Gastrocnemius medialis (tissue), 4 donors: ENCODE measurements around the gene NUDT7. TPM values are rescaled to one million over a fixed set of nuclear protein-coding genes. Genes with fewer than 3 reads are reported as not detected.

Experiments used
- ATAC-seq, 2 donors: fragments of 150-250 bp; one replicate each; pipeline ENCODE4 v1.9.1; 2016
- DNase-seq, 2 donors: peaks; one replicate each; pipeline ENCODE4 v3.0.0-alpha.2; 2019
- H3K27ac ChIP-seq, 4 donors: fragments of 200-600 bp; sonication (generic); 1 replicate in 1 of 4; 2 replicates in 3 of 4; pipeline ENCODE4 v1.5.1; 2016 to 2018; ENCODE audit warnings: mild to moderate bottlenecking in 2 of 4, moderate library complexity in 1 of 4
- H3K27me3 ChIP-seq, 3 donors: fragments of 200-600 bp; sonication (generic) in 2 of 3; 1 replicate in 1 of 3; 2 replicates in 2 of 3; pipeline versions ENCODE4 v1.5.1 to v1.6.0; 2016 to 2019; ENCODE audit warnings: mild to moderate bottlenecking in 1 of 3, moderate library complexity in 1 of 3
- H3K36me3 ChIP-seq, 2 donors: fragments of 200-600 bp; sonication (generic) in 1 of 2; one replicate each; pipeline ENCODE4 v1.5.1; 2017 to 2018
- H3K4me1 ChIP-seq, 2 donors: fragments of 200-600 bp; sonication (generic) in 1 of 2; one replicate each; pipeline ENCODE4 v1.5.1; 2016 to 2017; ENCODE audit warnings: mild to moderate bottlenecking in 2 of 2
- H3K4me3 ChIP-seq, 4 donors: fragments of 200-600 bp; sonication (generic) in 3 of 4; 1 replicate in 1 of 4; 2 replicates in 3 of 4; pipeline ENCODE4 v1.5.1; 2016 to 2019; ENCODE audit warnings: mild to moderate bottlenecking in 2 of 4
- H3K9me3 ChIP-seq, 3 donors: fragments of 200-600 bp; sonication (generic) in 2 of 3; 1 replicate in 1 of 3; 2 replicates in 2 of 3; pipeline ENCODE4 v1.5.1; 2016 to 2019
- POLR2A ChIP-seq, 2 donors: fragments of 450-650 bp; IDR thresholded peaks; one replicate each; pipeline ENCODE4 v1.6.1; 2017; ENCODE audit warnings: antibody characterized with exemption in 2 of 2, mild to moderate bottlenecking in 2 of 2, moderate library complexity in 2 of 2
- in situ Hi-C, 4 donors: fragments of 200-750 bp; cut with MboI; loops; one replicate each; pipeline versions ENCODE4 v1.15.0 to v1.8.0; 2017; ENCODE audit warnings: low sequenced_read_pairs in 4 of 4
- intact Hi-C: fragments of 100-400 bp; cut with DNase I; formaldehyde crosslinking; loops from one replicate; pipeline ENCODE4 v1.15.1; 2023; ENCODE audit warnings: low total_unique reads
- total RNA-seq, 4 donors: library from RNA; depleted of rRNA; stranded (reverse); fragments of >200 nt; gene quantifications; one replicate each; pipeline versions ENCODE4 v1.1.0 to v1.2.3, GENCODE V29; 2016
- TF ChIP-seq, protein P1 (sequence below), 5 experiments: fragments of 450-650 bp in 3 of 5; fragments of 200-600 bp in 2 of 5; sonication (generic) in 2 of 5; IDR thresholded peaks in 4 of 5; conservative IDR thresholded peaks in 1 of 5; 1 replicate in 4 of 5; 2 replicates in 1 of 5; pipeline ENCODE4 v1.5.1; 2016 to 2019; ENCODE audit warnings: antibody characterized with exemption in 5 of 5, mild to moderate bottlenecking in 3 of 5, moderate library complexity in 3 of 5

The NUDT7 gene
- total RNA-seq, 4 donors from 2014 or later = 2.3 to 11.0 (median 3.4) TPM

DNA sequence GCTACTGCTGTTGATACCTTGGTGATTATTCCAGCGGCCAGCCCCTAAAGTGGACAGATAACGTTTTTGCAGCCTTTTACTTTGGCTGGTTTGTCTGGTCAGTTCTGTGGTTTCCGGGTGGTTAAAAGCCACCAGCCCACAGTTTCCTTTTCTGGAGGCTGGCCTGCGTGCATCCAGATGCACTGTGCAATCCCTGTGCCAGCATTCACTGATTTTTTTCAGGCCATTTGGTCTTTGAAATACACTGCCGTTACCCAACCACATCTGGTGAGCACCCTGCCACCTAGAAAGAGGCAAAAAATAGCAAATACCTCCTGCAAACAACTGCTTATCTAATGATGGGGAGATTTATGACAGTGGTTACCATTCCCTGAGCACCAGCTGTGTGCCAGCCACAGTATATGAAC is 797 bp downstream of the NUDT7 start:
- peak in 1 of 2 donors; percentile 11 for DNase-seq
- intact Hi-C loops (loop anchor here (5.0 kb wide), 2 partner anchors 374 to 531 kb away; partner anchors contain the start of genes MON1B and WWOX), in situ Hi-C loops (no loop called here)
- H3K4me3 ChIP-seq = peak overlapping the region; percentile 71 to 99 (median 84)
- H3K27ac ChIP-seq = peak overlapping the region; percentile 85 to 87 (median 86)
- peak; percentile 5 to 22 for ATAC-seq
- no peaks in the 10 kb centered on the region for H3K27me3 ChIP-seq
- H3K9me3 ChIP-seq = no peaks in the 10 kb centered on the region
- no peak for TF ChIP-seq POLR2A (IDR thresholded peaks at IDR 0.05)
- TF ChIP-seq, protein P1, sequence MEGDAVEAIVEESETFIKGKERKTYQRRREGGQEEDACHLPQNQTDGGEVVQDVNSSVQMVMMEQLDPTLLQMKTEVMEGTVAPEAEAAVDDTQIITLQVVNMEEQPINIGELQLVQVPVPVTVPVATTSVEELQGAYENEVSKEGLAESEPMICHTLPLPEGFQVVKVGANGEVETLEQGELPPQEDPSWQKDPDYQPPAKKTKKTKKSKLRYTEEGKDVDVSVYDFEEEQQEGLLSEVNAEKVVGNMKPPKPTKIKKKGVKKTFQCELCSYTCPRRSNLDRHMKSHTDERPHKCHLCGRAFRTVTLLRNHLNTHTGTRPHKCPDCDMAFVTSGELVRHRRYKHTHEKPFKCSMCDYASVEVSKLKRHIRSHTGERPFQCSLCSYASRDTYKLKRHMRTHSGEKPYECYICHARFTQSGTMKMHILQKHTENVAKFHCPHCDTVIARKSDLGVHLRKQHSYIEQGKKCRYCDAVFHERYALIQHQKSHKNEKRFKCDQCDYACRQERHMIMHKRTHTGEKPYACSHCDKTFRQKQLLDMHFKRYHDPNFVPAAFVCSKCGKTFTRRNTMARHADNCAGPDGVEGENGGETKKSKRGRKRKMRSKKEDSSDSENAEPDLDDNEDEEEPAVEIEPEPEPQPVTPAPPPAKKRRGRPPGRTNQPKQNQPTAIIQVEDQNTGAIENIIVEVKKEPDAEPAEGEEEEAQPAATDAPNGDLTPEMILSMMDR (IDR thresholded peaks at IDR 0.05 in 4 of 5, conservative IDR thresholded peaks at IDR 0.05 in 1 of 5) = no peak
- H3K4me1 ChIP-seq = peaks cover 5 to 6% of the 10 kb centered on the region in 2 donors
- H3K36me3 ChIP-seq = no peaks in the 10 kb centered on the region

DNA sequence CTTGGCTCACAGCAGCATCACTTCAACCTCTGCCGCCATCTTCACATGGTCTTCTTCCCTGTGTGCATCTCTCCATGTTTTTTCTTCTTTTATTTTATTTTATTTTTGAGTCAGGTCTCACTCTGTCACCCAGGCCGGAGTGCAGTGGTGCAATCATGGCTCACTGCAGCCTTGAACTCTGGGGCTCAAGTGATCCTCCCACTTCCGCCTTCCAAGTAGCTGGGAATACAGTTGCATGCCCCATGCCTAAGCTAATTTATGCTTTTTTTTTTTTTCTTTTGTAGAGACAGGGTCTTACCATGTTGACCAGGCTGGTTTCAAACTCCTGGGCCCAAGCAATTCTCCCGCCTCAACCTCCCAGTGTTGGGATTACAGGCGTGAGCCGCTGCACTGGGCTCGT is 1.9 kb downstream of the NUDT7 start:
- TF ChIP-seq POLR2A (IDR thresholded peaks at IDR 0.05) = no peak
- TF ChIP-seq, protein P1 (IDR thresholded peaks at IDR 0.05 in 4 of 5, conservative IDR thresholded peaks at IDR 0.05 in 1 of 5) = no peak
- intact Hi-C loops (loop anchor here (5.0 kb wide), 2 partner anchors 373 to 532 kb away; partner anchors contain the start of genes MON1B and WWOX), in situ Hi-C loops (no loop called here)
- DNase-seq (no peak), ATAC-seq (no peak)
- Histone ChIP-seq H3K36me3 (no peaks in the 10 kb centered on the region), H3K9me3 (no peaks in the 10 kb centered on the region), H3K27me3 (no peaks in the 10 kb centered on the region), H3K4me3 (no peak overlapping the region), H3K4me1 (peaks cover 5 to 6% of the 10 kb centered on the region in 2 donors), H3K27ac (no peak overlapping the region)

DNA sequence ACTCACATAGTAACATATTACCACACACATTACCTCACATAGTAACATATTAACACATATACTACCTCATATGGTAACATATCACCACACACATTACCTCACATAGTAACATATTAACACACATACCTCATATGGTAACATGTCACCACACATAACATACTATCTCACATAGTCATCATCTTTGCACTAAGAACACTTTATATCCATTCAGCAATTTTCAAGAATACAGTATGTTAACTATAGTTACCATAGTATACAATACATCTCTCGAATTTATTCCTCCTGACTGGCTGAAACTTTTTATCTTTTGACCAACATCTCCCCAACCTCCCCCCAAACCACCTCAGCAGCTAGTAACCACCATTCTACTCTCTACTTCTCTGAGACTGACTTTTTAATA is 7.6 kb downstream of the NUDT7 start:
- Histone ChIP-seq H3K4me3 (no peak overlapping the region), H3K36me3 (no peaks in the 10 kb centered on the region), H3K27ac (no peak overlapping the region), H3K9me3 (no peaks in the 10 kb centered on the region), H3K4me1 (no peaks in the 10 kb centered on the region), H3K27me3 (no peaks in the 10 kb centered on the region)
- intact Hi-C loops = no loop called here
- DNase-seq = no peak
- ATAC-seq = no peak
- in situ Hi-C loops = no loop called here
- TF ChIP-seq, protein P1 (IDR thresholded peaks at IDR 0.05 in 4 of 5, conservative IDR thresholded peaks at IDR 0.05 in 1 of 5) = no peak
- no peak for TF ChIP-seq POLR2A (IDR thresholded peaks at IDR 0.05)

DNA sequence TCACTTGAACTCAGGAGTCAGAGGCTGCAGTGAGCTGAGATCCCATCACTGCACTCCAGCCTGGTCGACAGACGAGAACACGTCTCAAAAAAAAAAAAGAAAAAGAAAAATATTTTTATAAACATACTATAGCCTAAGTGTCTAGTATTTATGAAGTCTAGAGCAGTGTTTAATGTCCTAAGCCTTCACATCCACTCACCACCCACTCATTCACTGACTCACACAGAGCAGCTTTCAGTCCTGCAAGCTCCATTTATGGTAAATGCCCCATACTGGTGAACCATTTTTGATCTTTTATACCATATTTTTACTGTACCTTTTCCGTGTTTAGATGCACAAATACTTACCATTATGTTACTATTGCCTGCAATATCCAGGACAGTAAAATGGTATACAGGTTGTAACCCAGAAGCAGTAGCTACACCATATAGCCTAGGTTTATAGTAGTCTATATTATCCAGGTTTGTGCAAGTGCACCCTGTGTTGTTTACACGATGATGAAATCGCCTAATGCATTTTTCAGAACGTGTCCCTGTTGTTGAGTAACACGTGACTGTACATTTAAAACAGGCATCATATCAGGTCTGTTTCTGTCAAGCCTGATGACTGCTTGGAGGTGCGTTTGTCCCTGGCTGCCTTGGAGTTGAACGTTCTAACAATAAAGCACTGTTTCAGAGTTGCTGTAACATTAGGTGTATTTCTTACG is 10.1 kb downstream of the NUDT7 start:
- no peak for ATAC-seq
- Histone ChIP-seq H3K4me3 (no peak overlapping the region), H3K9me3 (no peaks in the 10 kb centered on the region), H3K27ac (no peak overlapping the region), H3K36me3 (no peaks in the 10 kb centered on the region), H3K4me1 (no peaks in the 10 kb centered on the region), H3K27me3 (no peaks in the 10 kb centered on the region)
- intact Hi-C loops = no loop called here
- no peak for DNase-seq
- TF ChIP-seq POLR2A (IDR thresholded peaks at IDR 0.05) = no peak
- in situ Hi-C loops = no loop called here

DNA sequence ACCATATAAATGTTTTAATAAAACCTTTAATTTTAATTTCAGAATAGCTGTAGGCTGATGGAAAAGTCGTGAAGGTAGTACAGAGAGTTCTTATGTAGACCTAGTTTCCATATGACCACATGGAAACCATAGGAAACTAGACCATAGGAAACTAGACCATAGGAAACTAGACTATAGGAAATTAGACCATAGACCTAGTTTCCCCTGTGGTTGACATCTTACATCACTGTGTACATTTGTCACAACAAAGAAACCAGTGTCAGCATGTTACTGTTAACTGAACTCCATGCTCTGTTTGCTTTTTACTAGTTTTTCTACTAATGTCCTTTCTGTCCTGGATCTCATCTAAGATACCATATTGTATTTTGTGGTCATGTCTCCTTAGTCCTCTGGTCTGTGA is 14.6 kb downstream of the NUDT7 start:
- Histone ChIP-seq H3K27ac (no peak overlapping the region), H3K36me3 (no peaks in the 10 kb centered on the region), H3K4me1 (no peaks in the 10 kb centered on the region), H3K27me3 (no peaks in the 10 kb centered on the region), H3K4me3 (no peak overlapping the region), H3K9me3 (no peaks in the 10 kb centered on the region)
- TF ChIP-seq POLR2A (IDR thresholded peaks at IDR 0.05) = no peak
- TF ChIP-seq, protein P1 (IDR thresholded peaks at IDR 0.05 in 4 of 5, conservative IDR thresholded peaks at IDR 0.05 in 1 of 5) = no peak
- ATAC-seq = no peak
- no peak for DNase-seq
- in situ Hi-C loops = no loop called here
- intact Hi-C loops = no loop called here
